ENCODE measurements around the gene SH3RF1.

DNA sequence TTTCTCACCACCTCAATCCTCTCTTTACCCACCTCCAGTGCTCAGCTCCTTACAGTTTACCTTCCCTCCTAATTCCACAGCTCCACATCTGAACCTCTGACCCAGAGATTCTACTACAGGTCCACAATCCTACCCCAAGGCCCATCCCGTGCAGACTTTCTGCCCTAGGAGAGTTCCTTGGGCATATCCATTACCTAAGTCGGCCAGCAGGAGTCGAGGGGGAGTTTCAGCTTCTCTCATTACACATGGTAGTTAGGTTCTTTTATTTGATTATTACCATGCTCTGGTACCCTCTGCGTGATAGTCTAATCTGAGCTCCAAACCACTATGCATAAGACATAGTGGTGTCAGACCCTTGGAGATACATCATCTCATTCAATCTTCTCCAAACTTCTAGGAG lies 117.9 kb downstream of the SH3RF1 start:
- TF ChIP-seq, protein P1, sequence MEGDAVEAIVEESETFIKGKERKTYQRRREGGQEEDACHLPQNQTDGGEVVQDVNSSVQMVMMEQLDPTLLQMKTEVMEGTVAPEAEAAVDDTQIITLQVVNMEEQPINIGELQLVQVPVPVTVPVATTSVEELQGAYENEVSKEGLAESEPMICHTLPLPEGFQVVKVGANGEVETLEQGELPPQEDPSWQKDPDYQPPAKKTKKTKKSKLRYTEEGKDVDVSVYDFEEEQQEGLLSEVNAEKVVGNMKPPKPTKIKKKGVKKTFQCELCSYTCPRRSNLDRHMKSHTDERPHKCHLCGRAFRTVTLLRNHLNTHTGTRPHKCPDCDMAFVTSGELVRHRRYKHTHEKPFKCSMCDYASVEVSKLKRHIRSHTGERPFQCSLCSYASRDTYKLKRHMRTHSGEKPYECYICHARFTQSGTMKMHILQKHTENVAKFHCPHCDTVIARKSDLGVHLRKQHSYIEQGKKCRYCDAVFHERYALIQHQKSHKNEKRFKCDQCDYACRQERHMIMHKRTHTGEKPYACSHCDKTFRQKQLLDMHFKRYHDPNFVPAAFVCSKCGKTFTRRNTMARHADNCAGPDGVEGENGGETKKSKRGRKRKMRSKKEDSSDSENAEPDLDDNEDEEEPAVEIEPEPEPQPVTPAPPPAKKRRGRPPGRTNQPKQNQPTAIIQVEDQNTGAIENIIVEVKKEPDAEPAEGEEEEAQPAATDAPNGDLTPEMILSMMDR (conservative IDR thresholded peaks at IDR 0.05 in 1 of 2, IDR thresholded peaks at IDR 0.05 in 1 of 2; ENCODE audit: extremely low read depth in 1 of 2, insufficient read depth in 1 of 2, low read depth in 1 of 2, low read length in 2 of 2) = peak in 1 of 2 donors; percentile 11
- no peak for TF ChIP-seq EZH2 (IDR thresholded peaks at IDR 0.05; ENCODE audit: borderline replicate concordance, low read length)
